GM20431 (cell line): ENCODE measurements around the gene CPA3.

ENCODE experiments used
- in situ Hi-C: fragments of 300-500 bp; cut with MseI, MboI; formaldehyde crosslinking; loops from one replicate; pipeline ENCODE4 v1.15.0; 2020; ENCODE audit warnings: low sequenced_read_pairs; ENCODE audit not compliant: unreplicated experiment

The CPA3 gene

DNA sequence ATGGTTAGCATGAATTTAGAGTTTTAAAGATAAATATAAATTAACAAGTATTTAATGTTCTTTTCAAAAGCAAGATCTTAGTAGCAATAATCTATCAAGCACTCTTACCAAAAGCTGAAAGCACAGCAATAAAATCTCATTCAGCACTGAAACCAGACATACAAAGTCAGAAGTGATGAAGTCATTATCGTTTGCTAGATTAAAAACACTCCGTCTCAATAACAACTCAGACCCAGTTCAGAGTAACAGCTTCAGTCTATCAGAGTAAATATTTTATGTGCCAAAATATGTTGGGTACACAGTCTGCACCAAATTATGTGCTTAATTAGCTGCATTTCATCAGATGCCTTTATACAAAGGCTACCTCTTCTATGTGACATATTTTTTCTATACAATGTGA, 41.6 kb downstream of the CPA3 start:
- in situ Hi-C loops = no loop called here

DNA sequence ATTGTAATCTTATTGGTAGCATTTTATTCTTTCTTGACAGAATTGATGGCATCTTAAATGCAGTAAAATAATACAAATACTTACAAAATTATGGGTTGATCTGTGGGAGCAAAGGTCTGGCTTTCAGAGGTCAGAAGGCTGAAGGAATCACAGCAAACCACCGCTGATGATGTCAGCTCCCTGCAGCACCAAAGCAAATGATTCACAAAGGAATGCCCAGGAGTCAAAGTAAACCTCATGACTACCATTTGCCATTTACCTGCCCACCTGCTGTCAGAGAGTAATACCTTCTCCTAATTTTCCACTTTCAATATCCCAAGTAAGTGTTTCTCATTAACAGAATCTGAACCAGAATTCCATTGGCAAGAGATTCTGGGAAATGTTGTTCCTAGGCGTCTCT, 46.1 kb downstream of the CPA3 start:
- in situ Hi-C loops = no loop called here

DNA sequence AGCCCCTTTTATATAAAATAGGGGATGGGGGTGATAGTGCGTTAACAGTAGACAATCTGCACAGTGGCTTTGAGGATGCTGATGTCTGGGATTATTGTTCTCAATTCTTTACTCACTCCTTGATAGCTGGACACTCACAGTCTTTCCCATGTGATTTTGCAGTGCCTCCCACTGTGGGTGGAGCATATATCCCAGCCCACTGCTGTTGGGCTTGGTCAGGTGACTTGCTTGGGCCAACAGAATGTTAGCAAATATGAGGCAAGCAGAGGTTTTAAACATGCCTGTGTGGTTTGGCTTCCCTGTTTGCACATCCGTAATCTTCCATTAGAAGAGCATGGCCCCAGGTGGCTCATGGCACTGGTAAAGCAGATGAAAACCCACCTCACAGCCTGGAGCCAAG, 46.5 kb downstream of the CPA3 start:
- in situ Hi-C loops = no loop called here

DNA sequence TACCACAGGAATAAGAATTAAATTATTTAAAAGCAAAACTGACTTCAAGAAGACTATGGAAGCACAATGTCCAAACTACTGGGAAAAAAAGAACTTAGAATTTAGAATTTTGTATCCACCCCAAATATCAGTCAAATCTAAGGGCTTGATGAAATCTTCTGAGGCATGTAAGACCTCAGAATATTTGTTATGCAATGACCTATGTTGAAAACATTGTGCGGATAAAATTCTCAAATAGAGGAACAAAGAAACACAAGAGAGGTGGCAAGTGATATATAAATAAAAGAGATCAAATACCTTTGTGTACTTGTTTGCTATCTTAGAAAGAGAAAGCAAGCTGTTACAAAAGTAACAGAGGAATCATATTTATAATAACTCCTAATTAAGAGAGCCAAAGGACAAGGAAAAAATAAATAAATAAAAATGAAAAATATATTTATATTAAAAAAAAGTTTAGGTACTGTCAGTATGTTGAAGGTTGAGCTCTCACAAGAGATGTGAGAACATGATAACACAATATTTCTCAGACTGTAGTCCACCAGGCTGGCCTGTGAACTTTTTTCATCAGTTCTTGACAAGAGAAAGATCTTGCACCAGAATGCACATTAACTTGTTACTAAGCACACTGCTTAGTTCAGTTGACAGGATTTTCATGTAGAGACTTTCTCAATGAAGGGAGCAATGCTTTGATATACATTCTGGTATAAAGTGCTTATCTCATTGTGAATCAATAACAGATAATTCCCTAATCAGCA, 50.0 kb downstream of the CPA3 start:
- in situ Hi-C loops = no loop called here

DNA sequence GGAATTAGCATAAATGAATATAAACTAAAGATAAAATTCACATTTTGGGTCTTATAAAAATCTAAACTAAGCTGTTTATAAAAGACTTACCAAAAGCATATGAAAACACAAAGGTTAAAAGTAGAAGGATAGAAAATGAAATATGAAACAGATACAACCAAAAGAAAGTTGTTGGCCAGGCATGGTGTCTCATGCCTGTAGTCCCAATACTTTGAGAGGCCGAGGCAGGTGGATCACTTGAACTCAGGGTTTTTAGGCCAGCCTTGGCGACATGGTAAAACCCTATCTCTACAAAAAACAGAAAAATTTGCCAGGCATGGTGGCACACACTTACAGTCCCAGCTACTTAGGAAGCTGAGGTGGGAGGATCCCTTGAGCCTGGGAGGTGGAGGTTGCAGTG, 51.0 kb downstream of the CPA3 start:
- in situ Hi-C loops = no loop called here

DNA sequence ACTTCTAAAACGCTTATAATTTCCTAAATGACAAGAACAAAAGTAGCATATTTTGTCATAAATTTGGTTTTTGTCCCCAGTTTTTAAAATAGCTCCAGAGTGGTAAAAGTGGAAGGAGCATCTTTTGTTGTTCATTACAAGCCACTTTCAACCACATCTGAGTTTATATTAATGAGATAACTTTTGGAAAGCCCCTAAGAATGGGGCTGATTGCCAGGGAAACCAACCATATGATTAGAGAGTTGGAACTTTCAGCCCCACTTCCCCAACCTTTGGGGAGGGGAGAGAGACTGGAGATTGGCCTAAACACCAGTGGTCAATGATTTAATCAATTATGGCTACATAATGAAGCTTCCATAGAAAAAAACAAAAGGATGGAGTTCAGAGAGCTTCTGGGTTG, 57.4 kb downstream of the CPA3 start:
- in situ Hi-C loops = no loop called here

DNA sequence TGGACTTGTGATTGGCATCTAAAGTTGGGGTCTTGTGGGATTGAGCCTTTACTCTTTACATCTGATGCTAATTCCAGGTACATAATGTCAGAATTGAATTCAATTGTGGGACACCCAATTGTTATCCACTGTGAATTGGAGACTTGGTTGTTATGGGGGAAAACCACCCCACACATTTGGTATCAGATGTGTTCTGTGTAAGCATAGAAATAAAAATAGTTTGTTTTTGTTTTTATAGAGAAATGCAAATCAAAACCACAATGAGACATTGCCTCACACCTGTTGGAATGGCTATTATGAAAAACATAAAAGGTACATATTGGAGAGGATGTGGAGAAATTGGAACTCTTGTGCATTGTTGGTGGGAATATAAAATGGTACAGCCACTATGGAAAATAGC, 58.5 kb downstream of the CPA3 start:
- in situ Hi-C loops = no loop called here

DNA sequence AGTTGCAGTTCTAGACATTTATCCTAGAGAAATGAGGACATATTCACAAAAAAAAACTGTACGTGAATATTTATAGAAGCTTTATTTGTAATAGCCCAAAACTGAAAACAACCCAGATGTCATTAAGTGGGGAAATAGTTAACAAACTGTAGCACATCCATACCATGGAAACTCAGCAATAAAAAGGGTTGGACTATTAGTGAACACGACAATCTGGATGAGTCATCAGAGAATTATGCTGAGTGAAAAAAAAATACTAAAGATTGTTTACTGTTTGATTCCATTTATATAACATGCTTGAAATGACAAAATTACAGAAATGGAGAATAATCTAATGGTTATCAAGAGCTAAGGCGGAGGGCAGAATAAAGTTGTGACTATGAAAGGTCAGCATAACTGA, 59.5 kb downstream of the CPA3 start:
- in situ Hi-C loops = no loop called here

DNA sequence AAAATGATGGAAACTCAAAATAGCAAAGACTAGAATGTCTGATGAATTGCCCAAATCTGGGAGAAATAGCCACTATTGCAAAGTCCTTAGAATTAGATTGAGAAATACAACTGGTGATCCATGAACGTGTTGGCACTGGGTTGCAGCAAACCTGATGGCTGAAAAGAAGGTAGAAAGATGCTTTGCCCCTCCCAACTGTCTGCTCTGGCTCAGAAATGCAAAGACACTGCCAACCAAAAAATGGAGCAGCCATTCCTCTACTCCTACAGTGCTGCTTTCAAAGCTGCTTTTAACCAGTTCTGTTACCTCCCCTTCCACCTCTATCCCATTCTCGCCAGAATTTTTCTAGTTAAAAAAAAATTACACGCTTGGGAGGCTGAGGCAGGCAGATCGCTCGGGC, 60.7 kb downstream of the CPA3 start:
- in situ Hi-C loops = no loop called here

DNA sequence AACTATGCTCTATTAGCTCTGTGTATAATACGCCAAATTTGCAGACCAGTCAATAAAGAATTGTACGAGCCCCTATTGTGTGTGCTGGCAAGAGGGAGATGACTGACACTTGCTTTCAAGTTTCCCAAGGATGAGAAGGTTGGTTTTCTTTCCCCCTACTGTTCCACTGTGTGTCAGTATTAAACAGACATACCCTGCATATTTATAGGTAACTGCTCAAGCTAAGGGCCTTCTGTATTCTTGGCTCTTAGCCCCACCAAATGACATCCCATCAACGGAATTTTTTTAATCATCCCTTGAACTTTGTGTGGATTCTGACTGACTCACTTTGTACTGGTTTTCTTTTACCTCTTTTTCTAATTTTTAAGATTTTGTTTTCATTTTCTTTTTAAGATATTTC, 65.7 kb downstream of the CPA3 start:
- in situ Hi-C loops = no loop called here

DNA sequence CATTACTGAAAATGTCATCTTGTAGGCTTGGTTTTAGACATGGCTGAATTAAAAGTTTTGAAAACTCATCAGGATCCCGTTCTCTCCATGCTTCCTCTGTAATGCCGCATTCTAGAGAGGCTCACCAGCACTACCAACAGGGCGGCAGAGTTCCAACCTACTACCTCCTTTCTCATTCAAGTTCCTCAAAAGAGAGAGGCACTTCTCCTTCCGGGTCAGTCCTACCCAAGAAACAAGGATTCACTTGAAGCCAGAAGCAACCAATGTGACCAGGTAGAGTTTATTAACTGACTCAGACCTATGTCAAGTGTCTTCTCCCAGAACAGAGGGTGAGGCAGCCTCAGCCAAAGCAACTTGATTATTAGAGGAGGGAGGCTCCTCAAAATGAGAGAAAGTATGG, 66.5 kb downstream of the CPA3 start:
- in situ Hi-C loops = no loop called here

DNA sequence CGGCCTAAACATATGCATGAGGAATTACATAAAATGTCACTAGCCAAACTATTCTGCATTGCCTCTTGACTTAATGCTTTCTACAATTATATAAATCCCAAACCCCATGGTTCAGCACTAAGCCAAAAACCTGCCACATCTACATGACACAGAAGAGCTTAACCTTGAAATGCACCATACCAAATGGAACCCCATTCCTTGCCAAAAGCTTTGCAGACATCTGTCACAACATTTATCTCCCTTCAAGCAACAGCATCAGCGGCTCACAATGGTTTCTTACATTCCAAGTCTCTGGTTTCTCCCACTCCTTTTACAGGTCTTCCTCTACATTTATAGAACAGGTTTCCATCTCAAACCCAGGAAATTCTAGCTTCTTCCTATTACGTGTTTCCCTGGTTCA, 67.9 kb downstream of the CPA3 start:
- in situ Hi-C loops = no loop called here

DNA sequence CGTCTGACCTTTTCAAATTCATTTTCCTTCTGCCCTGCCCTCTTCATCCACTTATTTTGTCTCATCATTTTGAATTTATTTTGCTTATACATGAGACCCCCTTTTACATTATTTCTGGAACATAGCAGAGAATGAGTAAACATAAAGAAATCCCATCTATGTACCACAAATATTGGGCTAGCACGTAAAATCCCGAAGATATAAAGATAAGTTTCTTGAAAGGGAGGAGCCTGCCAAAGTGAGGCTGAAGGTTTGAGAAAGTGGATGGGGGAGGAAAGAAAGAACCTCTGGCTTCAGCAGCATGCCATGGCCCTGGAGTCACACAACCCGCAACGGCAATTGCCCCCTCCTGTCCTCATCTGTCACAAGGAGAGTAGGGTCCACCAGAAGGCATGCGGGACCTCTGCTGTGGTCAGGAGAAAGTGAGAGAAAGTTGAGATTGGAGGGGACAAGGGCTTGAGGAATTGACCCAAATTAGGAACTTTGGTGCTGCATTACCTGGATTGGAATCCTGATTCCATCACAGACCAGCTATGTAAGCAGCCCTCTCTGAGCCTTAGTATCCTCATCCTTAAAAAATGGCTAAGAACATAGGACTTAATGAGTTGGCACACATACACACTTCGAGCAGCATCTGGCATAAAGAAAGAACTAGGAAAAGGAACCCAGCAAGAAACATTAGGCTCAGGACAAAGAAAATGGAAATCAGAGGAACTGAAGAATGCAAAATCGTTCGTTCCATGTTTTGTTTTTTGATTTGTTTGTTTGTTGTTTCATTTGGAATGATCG, 72.6 kb downstream of the CPA3 start:
- in situ Hi-C loops = no loop called here

DNA sequence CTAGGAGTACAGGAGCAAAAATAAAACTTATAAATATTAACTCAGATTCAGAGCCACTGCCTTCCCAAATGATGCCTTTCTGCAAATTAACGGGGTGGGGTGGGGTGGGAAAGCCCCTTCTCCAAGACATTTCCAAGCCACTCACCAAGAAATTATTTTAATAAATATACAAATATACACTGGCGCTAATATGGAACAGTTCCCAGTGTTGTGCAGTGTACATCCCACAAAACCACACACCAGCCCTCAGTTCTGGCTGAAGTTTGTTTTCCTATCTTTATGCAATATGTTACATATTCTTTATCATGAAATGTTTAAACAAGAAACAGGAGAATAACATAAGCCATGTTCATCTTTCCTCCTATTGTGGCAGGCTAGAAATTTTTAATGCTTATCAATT, 73.2 kb downstream of the CPA3 start:
- in situ Hi-C loops = no loop called here

DNA sequence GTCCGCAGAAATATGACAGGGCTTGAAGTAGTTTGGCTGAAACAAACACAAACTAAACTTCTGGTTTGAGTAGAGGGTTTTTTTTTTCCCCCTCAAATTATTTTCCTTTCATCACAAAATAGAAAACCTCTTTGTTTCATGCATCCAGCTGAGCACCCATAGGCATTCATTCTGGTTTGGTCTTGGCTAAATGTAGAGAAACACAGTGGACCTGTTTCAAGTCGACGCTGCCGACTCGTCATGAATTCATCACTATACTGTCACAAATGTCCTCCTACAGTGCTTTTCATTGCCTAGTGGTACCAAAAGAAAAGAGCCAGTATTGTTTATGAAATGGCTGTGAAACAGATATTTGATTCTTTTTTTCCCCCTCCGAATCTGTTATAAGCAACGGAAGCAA, 73.8 kb downstream of the CPA3 start:
- in situ Hi-C loops = no loop called here

DNA sequence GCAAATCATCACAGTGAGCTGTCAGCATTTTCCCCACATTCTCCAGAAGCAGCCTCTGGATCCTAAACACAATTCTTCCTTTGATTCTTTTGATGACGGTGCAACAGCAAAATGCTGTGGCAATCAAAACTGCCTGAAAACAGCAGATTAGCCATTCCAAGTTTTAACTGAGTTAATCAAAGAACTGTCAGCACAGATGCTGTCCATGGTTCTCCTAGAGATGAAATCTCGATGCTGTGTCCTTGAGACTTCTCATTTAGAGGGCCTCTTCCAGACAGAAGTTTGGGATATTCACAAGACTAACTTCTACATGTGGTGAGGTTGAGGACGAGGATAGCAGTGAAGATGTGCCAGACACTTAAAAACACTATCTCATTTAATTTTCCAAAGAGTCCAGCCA, 75.9 kb downstream of the CPA3 start:
- in situ Hi-C loops = loop anchor here (10.0 kb wide), 1 partner anchor 86 kb away; no protein-coding TSS in a partner anchor

DNA sequence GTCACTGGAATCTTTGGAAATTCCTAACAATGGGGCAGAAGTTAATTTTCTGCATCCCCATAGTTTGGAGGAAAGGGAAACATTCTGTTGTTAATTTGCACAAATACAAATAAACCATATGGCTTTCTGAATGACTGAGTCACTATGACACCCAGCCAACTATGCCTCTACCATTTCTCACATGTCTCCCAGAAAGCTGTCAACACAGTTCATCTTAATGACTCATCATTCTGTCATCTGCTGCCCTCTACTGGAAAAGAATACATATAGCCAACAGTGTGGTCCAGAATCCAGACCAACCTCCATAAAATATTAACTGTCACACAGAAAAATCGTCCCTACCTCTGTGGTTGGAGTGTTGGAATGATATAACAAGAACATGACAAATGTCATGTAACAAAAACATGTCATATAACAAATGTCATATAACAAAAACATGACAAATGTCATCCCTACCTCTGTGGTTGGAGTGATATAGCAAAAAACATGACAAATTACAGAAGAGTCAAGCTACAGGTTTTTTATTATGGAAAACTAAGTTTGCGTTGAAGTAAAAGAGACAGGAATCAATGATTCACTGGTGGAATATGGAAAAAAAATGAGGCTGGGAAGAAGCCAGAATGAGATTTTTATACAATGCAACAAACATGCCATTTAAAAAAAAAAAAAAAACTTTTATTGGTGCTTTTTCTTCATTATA, 78.6 kb downstream of the CPA3 start:
- in situ Hi-C loops = loop anchor here (10.0 kb wide), 1 partner anchor 89 kb away; no protein-coding TSS in a partner anchor

DNA sequence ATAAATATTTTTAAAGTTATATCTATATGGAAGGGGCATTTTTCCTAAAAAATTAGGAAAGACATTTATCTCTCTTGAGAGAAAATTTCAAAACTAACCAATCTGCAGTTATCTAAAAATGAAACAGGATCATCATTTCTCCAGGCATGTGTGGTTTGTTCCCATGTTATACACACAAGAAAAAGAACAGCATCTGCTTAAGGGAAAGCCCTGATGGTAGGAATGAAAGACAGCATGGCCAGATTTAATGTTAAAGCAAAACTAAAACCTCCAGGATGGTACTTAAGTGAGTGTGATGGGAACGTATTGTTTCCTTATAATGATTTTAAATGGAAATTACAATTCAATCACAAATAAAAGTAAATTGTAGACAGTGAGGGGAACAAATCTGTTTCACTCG, 80.0 kb downstream of the CPA3 start:
- in situ Hi-C loops = loop anchor here (10.0 kb wide), 1 partner anchor 90 kb away; no protein-coding TSS in a partner anchor
